ENCODE measurements around the gene TUBA4B.

The TUBA4B gene

DNA sequence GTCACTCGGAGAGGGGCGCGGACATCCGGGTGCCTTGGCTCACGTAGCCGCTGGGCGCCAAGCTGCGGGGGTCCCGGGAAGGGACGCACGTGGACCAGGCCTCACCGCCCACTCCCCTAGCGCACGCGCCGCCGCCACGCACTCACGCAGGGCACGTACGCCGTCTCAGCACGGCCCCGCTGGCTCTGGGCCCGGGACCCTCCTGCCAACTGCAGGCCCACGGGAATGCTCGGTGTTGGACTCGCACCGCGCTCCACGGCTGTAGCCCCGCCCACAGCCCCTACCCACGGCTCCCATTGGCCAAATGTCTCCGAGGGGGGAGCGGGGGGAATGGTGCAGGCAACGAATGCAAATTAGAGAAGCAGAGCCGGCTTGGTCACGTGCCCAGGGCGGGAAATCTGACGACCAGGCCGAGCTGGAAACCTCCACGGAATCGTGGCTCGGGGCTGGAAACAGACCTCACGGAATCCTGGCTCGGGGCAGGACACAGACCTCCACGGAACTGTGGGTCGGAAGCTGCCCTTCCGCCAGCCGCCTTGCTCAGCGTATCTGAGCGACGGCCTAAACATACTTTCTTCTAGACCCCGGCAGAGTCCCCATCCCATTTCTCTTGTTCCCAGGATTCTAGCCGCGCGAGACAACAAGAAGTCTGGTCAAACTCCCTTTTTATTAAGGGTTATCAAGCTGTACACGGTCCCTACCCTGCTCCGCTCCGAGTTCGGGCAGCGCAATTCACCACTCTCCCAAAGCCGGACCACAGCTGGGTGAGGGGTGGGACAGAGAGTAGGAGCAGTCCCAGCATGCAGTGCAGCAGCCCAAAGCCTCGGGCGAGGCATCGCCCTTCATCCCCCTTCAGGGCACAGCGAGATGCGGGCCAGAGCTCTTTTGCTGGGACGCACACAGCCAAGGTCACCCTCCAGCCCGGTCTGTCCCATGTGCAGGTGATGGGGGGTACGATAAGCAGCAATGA is 34.0 kb upstream of the TUBA4B start, which contains the start of gene ABCB6:
Gene ABCB6 (minus strand): TSS at position 227 of the 970 bp plus-strand sequence. CDS start 285 bp downstream, outside the sequence.
- DNase-seq, result peak; percentile 12

DNA sequence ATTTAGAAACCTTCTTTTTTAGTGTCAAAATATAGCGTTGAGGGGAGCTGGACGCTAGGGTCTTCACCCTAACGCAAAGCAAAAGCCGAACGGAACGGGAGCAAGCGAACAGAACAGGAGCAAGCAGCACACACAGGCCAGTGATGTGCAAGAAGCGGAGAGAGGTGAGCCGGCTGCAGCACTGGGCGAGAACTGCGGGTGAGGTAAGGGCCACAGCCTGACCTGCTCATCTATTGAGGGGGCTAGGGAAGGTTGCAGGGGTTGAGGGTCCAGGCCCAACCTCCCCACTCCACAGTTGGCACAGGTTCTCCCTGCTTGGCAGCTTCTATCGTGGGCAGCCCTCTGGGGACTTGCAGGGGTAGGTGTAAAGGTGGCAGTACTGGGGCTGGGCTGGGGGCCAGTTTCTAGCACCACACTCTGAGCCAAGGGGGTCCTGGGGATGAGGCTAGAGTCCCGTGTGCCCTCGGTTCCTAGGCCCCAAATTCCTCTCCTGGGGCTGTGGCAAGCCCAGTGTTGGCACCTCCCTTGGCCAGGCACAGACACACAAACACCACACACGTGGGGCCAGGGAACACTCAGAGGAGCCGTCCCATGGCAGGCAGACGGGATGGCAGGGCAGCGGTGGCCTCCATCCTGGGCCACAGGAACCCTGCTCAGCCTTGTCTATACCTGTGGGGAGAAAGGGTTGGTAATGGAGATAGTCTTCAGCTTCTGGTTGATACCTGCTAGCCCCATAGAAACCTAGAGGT is 33.1 kb upstream of the TUBA4B start:
- DNase-seq, result no peak

DNA sequence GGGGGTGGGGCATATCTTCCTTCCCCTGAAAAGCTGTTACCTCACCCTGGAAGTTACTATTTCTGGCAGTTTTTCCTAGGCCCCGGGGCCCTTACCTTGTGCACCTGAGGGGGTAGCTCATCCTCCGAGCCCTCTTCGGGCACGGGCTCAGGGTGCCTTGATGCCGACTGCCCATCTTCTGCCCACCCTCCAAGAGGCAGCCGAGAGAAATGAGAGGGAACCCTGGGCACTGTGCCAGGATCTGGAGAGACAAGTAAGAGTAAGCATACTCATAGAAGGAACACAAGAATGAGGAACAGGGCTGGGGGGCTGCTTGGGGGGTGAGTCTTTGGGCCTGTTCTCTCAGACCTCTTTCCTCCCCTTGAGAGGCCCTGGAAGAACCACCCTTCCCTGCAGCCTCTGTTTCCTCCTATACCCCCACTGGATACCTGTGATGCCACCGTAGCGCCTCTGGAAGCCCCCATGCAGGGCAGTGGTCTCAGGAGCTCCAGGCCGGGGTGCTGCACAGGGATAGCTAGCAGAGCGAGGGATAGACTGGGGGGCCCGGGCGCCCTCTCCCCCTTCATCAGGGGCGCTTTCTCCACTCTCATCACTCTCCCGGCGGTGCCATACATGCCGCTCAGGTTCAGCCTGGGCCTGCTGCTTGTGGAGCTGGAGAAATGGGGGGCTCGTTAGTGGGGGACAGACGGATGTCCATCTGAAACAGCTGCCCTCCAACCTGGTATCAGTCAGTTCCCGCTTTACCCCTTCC is 32.2 kb upstream of the TUBA4B start:
- no peak for DNase-seq

DNA sequence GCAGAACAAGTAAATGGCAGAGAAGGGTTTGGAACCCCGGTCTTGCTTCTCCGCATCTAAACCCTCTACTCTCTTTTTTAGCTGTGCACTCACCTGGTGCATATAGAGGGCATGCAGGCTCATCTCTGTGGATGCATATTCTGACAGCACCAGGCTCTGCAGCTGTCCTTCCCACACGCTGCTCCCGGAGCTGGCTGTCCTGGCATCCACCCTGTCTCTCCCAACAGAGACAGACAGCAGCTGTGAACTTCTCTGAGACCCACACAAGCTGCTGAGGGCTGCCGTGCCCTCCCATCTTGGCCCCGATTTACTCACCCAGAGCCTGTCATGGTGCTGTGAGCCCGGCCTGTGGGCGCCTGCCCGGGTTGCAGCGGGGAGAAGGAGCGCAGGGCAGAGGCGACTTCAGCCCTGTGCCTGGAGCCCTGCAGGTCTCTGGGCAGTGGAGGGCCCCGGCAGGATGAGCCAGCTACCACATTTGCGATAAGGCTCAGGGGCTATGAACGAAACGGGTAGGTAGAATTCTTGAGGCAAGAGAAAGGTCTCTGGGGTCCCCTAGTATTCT is 31.0 kb upstream of the TUBA4B start:
- no peak for DNase-seq

DNA sequence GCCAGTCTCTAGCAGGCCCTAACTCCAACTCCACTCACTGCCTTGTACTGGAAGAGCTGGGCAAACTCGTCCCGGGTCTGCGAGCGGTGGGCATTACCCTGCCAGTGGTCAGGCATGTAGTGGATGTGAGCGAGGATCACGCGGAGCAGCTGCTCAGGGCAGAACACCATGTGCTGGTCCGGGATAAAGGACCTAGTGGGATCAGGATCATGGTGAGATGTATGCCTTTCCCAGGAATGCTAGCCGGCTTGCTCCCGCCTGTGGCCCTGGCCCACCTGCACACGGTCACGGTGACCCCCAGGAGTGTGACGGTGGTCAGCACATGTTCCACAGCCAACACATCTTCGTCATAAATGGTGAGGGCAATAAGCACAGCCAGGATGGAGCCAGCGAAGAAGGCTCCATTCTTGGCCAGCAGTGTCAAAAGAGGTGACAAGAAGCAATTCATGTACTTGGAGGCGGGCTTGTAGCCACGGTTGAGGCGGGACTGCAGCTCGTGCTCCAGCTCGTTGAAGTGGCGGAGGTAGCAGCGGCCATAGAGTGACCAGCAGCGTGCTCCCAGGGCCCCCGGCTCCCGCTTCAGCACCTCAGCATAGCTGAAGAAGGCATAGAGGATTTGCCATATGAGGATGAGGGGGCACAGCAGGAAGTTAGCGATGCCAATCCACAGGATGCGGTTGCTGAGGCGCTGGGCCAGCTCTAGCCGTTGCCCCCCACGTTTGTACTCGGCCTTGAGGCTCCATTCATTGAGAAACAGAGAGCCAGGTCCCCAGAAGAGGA is 29.0 kb upstream of the TUBA4B start:
- DNase-seq, result no peak

DNA sequence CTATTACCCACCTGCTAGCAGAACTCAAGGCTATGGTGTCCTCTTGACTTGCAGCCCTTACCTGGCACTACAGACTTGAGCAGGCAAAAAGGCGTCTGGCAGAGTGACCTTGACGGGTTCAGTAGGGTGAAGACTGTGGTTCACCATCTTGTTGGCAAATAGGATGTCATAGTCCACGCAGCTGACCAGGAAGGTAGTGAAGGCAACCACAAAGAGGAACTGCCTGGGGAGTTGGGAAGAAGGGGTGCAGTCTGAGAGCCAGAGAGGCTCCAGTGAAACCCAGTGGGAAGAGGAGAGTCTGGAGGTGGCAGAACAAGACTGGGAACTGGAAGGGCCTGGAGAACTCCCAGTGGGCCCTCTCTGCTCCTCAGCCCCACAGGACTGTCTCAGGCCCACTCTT is 27.7 kb upstream of the TUBA4B start:
- DNase-seq, result no peak

DNA sequence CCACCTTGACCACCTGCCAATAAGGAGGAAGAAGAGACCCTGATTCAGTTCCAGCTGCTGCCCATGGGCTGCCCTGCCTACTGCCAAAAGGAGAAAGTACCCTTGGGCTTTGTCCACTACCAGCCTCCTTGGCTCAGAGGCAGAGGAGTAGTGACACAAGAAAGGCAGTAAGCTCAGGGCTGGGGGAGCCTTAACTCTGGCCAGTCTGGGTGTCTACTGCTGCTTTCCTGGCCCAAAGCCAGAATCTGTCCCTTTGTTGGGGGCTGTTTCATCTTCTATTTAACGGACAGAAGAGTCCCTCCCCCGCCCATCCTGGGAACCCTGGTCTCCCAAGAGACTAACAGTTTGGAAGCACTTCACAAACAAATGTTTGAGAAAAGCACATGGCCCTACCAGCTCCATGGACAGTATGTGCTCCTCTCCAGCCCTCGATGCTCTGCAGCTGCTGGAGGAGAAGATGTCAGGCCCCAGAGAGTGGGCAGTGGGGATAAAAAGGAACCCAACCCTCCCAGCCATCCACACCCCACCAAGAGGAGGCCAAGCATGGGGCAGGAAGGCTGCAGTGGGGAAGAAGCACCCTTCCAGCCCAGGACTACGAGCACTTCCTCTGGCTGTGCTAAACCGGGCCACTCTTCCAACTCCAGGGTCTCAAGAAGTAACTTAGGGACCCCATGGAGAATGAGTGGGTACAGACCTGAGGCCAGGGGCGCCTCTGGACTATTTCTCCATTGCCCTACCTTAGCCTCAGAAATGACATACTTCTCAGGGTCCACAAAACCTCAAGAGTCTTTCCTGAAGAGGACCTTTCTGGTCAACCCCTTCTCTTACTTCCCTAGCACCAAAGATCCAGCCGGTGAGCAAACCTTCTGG is 24.8 kb upstream of the TUBA4B start:
- no peak for DNase-seq

DNA sequence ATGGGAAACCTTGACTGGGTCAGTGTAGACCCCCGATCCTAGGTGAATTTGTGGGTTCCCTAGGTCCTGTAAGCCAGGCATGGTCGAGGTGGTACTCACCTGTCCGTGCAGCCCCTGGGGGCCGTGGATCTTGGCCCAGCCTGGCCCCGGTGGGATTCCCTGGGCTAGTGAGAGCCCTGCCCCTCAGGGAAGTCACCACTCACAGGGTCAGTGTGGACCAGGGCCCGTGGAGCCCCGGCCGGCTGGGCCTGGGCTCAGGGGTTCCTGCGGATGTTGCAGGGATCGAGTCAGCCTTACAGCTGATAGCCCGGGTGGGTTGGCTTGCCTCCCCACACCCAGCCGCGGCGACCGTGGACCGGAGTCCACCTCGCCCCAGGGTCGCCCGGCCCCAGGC is 24.1 kb upstream of the TUBA4B start:
- DNase-seq, result no peak

DNA sequence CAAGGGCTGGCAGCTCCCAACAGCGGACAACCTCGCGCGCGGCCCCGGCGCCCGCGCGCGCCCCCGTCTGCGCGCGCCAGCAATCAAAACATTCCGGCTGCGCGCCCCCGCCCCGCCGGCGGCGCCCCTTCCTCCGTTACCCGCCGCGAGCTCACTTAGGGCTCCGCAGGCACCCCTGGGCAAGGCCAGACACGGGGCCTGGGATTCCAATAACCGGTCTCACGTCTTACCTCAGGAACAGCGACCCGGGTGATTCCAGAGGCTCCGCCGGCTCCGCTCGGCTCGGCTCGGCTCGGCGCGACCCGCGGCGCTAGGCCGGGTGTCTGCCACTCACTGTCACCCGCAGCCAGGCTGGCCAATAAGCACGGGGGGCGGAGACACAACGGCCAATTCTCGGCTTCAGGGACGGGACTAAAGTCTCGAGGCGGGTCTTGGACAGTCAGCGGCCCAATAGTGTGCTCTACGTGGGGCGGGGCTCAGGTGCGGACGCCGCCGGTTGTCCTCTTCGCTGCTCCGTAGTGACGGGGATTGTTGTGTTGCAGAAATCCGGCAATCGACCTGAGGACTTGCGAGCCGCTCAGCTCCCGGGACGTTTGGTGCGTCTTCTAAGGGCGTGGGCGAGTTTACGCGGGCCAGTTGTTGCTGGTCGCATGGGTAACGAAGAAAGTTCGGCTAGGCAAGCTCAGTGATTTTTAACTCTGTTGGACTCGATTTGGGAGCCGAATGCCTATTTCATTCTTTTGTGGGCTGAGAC is 23.6 kb upstream of the TUBA4B start, which contains the start of the genes ANKZF1 and ATG9A:
Gene ANKZF1 (plus strand): TSS at position 502 of the 754 bp plus-strand sequence. CDS start 452 bp downstream, outside the sequence.
Gene ATG9A (minus strand): TSS at position 332 of the 754 bp plus-strand sequence. CDS start 1,612 bp downstream, outside the sequence.
- DNase-seq, result peak; percentile 83

DNA sequence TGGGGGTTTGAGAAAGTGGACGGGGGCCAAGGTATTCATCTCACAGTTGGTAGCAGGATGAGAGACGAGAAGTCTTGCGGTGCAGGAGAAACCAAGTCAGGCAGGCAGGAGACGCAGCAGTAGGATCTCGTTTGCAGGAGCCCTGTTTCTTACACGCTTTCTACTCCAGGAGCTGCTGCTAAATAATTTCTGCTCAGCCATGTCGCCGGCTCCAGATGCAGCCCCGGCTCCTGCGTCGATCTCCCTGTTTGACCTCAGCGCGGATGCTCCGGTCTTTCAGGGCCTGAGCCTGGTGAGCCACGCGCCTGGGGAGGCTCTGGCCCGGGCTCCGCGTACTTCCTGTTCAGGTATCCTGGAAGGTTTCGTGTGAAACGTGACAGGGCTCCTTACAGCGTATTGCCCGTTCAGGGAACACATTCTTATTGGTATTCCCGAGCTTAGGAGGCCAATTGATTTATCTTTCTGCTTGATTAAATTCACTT is 22.9 kb upstream of the TUBA4B start:
- DNase-seq, result no peak

DNA sequence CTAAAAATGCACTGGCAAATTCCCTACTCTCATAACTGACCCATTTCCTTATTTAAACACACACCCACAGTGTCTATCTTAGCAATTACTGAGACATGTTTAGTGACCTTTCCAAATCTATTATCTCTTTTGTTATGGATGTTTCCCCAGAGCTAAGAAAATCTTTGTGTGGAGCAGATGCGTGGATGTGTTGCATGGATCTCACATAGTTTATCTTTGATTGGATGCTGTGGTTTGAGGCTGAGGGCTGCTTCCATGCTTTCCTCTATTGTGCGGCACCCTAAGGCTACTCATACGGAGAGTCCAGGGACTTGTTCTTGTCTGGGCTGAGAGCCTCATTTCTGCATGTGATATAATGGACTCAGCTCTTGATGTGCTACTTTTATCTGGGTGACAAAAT is 18.7 kb upstream of the TUBA4B start:
- no peak for DNase-seq

DNA sequence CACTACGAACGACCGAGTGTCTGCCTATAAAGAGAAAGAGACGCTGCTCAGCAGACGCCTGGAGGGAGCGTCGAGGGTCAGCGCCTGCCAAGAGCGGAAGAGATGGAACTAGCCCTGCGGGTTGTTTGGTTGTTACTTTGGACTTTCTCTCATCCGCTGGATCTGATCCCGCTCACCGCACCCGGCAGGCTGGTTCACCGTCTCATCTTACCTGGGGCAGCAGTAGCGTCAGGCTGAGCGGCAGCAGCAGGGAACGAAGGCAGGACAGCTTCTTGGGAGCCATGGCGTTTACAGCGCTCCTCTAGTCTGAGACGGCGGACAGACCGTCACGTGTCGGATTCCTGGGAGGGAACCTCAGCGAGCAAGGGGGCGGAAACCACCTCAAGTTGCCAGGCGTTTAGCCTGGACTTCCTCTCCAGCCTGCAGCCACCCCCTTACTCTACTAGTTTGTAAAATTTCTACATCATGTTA is 9.7 kb upstream of the TUBA4B start:
- DNase-seq, result no peak

DNA sequence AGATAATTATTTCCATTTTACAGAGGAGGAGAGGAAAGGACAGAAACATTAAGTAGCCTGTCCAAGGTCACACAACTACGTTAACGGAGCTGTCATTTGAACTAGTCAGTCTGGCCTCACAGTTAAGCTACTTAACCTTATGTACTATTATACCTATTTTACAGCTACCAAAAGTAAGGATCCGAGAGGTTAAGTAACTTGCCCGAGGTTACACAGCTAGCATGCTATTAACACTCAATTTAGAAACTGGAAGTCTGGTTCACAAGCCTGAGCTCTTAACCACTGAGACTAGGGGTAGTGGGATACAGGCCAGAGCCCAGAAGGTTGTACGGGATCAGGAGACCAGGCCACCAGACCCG is 8.3 kb upstream of the TUBA4B start:
- DNase-seq, result no peak

DNA sequence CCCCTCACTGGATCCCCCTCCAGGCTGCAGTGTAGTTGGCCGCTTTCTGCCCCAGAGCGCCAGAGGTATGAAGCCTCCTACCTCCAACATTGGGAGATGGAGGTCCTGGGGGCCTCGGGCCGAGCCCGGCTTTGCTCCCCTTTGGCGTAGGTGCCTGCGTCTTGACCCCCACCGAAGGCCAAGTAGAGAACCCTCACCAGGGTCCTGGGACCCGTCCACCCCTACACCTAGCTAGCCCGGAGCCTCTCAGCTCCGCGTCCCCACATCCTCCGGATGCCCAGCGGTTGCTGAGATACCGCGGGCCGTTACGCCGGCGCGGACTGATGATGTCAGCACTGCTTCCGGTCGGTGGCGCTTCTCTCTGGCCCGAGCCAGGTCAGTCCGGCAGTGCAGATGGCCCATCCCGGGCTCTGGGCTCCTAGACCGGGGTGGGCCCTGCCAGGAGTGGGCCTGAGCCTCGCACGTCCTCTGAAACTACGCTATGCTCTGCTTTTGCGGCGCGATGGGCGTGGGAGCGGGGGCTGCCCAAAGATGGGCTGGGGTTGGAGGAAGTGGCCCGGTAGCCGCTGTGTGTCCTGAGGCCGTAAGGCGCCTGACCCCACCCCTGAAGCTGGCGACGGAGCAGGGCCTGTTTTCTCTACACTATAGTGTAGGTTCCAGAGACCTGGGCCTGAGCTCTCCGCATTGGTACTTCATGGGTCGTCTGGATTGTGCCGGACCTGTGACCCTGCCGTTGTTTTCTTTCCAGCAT is 7.7 kb upstream of the TUBA4B start, which contains the start of the genes GLB1L and STK16:
Gene GLB1L (minus strand): TSS at position 297 of the 751 bp plus-strand sequence. CDS start 1,871 bp downstream, outside the sequence.
Gene STK16 (plus strand): TSS at position 332 of the 751 bp plus-strand sequence. CDS start 521 bp downstream, outside the sequence.
- no peak for DNase-seq

DNA sequence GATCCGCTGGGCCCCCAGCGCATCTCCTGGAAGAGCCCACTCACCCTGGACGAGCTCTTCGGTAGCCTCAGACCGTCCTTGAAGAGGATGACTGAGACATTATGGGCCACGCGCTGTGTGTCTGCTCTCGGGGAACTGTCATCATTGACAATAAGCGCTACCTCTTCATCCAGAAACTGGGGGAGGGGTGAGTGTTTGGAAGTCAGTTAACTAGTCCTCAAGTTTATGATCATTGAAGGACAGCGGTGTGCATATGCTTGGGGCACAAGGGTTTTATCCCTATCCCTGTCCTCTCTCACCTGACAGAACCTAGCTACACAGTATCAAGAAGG is 7.2 kb upstream of the TUBA4B start:
- DNase-seq, result no peak

DNA sequence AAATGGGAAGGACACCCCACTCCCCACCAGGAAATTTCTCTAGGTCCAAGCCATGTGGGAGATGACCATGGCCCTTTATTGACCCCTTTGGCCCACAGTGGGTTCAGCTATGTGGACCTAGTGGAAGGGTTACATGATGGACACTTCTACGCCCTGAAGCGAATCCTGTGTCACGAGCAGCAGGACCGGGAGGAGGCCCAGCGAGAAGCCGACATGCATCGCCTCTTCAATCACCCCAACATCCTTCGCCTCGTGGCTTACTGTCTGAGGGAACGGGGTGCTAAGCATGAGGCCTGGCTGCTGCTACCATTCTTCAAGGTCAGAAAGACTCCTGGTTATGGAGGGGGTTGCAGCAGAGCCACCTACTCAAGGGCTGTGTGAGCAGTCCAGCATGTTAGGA is 6.5 kb upstream of the TUBA4B start:
- DNase-seq, result no peak

DNA sequence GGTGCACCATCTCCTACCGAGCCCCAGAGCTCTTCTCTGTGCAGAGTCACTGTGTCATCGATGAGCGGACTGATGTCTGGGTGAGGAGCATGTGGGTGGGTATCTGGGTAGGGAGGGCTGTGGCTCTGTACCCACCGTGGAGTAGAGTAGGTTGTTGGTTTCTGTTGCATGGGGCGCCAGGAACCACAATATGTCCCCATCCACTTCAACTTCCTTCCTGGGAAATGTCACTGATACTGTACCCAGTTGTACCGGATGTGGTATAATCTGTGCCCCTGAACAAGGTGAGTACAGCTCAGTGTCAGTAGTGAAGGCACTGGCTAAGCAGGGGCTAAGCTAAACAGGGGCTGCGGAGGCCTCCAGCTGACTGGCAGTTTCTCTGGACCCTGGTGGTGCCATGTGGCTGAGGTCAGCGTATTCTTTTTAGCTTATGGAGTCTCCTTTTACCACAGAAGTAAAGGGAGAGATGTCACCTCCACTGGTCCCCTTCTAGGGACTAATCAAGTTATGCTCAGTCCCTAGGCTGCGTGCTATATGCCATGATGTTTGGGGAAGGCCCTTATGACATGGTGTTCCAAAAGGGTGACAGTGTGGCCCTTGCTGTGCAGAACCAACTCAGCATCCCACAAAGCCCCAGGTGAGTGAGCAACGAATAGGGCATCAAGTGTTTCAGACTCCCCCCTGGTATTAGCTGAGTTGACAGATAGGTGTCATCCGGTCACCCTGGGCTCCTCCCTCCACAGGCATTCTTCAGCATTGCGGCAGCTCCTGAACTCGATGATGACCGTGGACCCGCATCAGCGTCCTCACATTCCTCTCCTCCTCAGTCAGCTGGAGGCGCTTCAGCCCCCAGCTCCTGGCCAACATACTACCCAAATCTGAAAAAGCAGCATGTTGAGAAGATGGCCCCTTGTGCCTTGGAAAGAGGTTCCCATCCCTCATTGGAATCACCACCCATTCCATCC is 5.1 kb upstream of the TUBA4B start:
- no peak for DNase-seq

DNA sequence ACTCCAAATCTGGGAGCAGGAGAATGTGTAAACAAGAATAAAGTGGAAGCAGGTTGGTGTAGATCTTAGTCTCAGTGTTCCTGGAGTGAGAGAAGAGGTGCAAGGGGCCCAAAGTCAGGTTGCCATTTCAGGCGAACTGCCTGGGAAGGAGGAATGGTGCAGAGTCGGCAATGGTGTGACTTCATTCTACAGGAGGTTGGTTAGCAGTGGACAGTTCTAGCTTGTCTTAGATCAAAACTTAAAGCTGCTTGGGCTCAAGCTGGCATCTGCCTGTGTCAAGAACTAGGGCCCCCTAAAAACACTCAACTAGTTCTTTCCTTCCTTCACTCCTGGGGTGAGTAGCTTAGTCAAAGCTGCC is 4.2 kb upstream of the TUBA4B start:
- no peak for DNase-seq

Measured in NCI-H187 treated with DMSO at 0.1 percent for 48 hours (cell line).